Hematopoietic multipotent progenitor cell treated with erythropoietin and hydrocortisone succinate and interleukin-3 and kit ligand, for 17 days (in vitro differentiated cells): ENCODE data around the gene ST3GAL6.

ENCODE experiments used
- DNase-seq: peaks from one replicate; pipeline ENCODE4 v3.0.0-alpha.2; 2015; ENCODE audit warnings: low spot score

Gene ST3GAL6

DNA sequence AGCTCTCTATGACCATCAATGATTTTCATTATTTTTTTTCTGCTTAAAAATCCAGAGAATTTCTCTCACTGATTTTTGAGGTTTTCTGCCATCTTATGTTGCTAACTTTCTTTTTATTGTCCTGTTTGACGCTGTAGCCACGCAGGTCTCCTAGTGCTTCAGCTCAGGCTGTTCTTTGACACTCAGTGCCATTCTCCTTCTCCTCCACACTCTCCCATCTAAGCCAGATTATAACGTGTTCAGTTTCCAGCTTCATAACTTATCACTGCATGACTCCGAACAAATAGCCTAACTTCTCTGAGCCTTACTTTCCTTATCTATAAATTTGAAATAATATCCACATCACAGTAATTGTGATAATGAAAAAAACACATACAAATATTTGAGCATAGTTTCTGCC is 22.8 kb upstream of the ST3GAL6 start:
- DNase-seq: no peak

DNA sequence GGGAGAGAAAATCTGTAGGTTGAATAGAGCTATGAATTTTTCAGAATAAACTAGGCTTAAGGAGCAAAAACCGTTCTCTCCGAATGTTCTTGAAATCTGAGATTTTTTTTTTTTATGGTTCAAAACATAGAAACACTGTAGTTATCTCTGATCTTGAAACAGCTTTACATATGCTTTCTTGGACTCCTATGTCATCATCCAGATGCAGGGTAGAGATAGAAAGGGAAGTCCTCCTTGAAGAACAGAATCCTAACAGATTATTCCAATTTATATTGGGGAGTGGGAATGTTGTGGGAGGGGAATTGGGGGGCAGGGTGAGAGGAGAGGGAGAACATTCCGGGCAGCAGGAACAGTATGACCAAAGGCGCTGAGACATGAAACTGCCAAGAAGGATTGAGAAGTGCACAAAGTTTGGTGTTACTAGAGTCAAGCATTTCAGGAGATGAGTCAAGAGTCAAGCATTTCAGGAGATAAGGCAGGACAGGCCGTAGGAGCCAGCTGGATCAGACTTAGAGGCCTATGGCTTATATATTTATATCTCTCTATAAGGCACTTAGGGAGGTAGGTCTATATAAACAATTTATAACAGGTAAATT is 21.9 kb upstream of the ST3GAL6 start:
- DNase-seq: no peak

DNA sequence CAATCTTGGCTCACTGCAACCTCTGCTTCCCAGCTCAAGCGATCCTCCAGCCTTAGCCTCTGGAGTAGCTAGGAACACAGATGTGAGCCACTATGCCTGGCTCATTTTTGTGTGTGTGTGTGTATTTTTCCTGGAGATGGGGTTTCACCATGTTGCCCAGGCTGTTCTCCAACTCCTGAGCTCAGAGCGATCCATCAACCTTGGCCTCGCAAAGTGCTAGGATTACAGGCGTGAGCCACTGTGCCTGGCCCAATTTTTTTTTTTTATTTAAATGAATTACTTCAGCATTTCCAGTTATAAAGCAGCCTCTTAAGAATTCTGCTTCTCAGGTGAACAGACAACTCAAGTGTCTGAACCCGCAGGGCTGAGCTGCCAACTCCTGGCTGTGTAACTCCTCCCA is 20.1 kb upstream of the ST3GAL6 start:
- DNase-seq: no peak

- no peak for DNase-seq
These were observed 18.9 kb upstream of the ST3GAL6 start for GRCh38 chr3:98744283-98744682.

- no peak for DNase-seq
These were observed 17.4 kb upstream of the ST3GAL6 start for GRCh38 chr3:98745718-98746117.

- no peak for DNase-seq
These were observed 17.0 kb upstream of the ST3GAL6 start for GRCh38 chr3:98746122-98746521.

DNA sequence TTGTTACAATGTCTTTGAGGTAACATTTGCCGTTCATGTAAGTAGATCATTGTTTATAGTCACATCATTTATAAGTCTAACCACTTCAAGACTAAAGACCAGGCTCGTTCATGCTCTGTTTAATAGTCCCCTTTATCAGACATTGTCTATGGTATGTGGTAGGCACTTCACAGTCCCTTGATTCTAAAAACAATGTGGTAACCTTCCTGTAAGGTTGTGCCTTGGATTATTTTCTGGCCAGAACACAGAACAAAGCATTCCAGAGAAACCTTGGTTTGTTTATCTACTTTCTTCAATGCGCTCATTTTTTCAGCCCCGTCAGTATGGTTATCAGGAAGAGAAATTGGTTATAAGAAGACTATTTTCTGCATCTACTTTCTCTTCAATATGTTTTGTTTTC is 16.3 kb upstream of the ST3GAL6 start:
- no peak for DNase-seq

- no peak for DNase-seq
These were observed 12.7 kb upstream of the ST3GAL6 start for GRCh38 chr3:98750276-98750919.

DNA sequence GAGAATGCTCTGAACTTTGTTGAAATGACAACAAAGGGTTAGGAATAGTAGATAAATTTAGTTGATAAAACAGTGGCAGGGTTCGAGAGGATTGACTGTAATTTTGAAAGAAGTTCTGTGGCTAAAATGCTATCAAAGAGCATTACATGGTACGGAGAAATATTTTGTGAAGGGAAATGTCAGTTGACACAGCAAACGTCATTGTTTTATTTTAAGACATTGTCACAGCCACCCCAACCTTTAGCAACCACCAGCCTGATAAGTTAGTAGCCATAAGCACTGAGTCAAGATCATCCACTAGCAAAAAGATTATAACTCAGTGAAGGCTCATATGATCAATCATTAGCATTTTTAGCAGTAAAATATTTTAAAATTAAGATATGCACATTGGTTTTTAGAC is 8.7 kb upstream of the ST3GAL6 start:
- DNase-seq: no peak

DNA sequence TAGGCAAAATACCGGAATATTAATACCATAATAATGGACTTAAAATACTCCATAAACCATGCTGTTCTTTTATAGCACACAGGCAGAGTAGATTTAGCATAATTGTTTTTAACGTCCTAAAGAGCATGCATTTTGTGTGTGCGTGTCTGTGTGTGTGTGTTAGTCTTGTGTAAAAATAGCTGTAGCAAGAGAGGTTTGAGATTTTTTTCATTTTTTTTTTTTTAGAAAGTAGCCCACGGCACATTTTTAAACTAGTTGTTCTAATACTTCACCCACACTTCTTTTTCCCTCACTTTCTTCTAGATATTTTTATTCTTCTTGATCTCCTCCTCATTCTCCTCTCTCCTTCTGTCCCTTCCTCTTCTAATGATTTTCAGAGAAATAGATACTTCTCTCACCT is 7.5 kb upstream of the ST3GAL6 start:
- DNase-seq: no peak

DNA sequence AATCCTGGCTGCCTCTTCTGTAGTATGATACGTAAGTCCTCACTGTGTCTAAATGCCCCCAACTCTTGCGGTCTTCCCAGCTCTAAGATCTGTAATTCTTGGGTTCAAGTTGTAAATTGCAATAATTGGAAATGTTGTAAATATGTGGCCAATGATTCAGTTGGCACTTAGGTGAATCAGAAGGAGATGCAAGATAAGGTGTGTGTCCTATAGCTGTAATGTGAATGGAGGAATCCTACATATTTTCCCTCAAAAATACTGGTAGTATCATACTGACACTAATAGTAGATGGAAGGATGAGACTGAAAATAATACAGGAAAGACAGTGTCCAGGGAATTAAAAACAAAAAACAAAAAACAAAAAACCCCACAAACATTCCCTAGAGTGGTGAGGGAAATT is 3.5 kb upstream of the ST3GAL6 start:
- no peak for DNase-seq

- DNase-seq: no peak
These were observed 1.4 kb upstream of the ST3GAL6 start for GRCh38 chr3:98761643-98762229.

- no peak for DNase-seq
These were observed 779 bp downstream of the ST3GAL6 start for GRCh38 chr3:98763819-98764418.

DNA sequence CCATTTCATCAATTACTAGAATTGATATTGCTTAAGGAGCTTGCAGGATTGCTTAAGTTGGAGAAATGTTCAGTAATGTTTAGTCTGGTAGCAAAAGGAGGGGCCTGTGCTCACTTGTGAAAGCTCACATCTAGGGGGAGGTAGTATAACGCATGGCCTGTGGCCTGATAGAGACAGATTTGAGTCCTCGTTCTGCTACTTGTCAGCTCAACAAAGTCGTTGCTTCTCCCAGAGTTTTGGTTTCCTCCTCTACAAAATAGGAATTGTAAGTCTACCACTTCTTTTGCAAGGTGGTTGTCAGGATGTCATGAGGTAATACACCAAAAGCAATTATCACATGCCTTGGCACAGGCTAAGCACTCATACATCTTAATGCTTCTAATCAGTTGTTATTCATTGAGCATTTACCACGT is 1.3 kb downstream of the ST3GAL6 start:
- no peak for DNase-seq

GRCh38 chr3:98765721-98766120 is 2.6 kb downstream of the ST3GAL6 start:
- no peak for DNase-seq

GRCh38 chr3:98766924-98767323 is 3.8 kb downstream of the ST3GAL6 start:
- DNase-seq: no peak

GRCh38 chr3:98768961-98769360 is 5.8 kb downstream of the ST3GAL6 start:
- no peak for DNase-seq

GRCh38 chr3:98769448-98769847 is 6.3 kb downstream of the ST3GAL6 start:
- DNase-seq: no peak

DNA sequence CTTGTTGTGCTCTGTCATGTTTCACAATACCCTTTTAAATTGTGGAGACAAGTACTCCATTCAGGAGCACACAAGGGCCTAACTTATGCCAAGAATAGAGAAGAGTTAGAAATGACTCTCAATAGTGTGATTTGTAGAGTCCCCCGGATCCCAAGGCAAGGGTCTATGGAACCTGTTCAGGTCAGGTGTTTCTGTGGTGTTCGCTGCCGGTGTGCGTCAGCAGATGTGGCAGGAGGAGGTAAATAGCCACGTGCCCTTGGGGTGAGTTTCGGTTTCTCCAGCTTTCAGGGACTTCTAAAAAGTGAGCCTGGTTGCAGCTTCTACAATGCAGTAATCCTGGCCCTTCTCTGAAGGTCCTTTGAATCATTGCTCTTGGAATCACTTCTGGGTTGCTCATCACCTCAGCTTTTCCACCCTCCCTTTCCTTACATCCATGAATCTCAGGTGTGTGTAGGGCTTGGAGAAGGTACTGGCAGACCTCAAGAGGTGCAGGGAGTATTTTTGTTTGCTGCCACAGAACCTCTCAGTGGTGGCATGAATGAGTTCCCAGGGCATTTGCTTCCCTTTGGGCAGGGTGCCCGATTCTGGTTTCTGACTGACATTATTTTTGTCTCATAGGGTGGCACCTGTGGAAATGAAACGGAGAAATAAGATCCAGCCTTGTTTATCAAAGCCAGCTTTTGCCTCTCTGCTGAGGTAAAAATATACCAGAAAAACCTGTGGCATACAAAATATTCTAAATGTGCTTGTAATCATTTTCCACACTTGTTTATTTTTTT is 7.3 kb downstream of the ST3GAL6 start:
- DNase-seq: no peak

DNA sequence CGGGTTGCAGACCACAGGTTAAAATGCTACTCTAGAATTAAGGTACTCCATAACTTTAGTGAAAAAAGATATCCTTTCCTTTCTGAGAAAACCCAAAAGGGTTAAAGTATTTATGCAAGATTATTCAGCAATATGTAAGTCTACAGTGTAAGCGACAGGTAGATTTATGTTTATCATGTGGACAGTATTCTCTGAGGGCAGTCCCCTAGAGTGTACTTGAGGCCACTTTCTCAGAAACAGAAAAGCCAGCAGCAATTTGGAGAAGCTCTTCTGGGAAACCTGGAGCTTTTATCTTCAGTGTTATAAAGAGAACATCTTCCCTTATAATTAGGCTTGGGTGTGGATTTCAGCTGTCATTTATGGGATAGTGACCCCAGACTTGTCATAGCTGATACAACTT is 8.9 kb downstream of the ST3GAL6 start:
- no peak for DNase-seq

DNA sequence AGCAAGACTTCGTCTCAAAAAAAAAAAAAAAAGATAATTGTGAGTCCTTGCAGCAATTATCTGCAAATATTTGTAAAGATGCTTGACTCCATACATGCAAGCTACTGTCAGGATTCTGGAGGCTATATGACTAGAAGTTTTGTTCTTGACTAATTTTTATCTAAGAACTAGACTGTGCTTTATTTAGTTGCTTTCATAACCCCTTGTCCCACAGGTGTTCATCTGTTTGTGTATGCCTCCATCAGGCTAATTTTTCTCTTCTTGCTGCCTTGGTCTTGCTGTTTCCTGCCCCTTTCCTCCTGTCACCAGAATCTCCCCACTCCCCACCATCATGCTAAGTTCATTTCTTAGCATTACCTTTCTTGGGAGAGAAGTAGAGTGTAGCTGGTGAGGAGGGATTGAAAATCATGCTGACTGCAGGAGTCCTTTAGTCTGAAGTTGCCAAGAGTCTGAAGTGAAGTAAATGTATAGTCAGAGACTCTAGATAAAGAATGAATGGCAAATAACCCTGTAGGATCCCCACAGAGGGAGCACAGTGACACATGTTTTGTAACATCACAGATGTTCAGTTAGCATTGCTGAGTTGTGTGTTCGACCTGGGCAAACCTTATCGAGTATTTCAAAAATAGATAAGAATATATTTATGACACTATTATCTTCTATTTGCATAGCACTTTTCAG is 12.5 kb downstream of the ST3GAL6 start:
- no peak for DNase-seq

DNA sequence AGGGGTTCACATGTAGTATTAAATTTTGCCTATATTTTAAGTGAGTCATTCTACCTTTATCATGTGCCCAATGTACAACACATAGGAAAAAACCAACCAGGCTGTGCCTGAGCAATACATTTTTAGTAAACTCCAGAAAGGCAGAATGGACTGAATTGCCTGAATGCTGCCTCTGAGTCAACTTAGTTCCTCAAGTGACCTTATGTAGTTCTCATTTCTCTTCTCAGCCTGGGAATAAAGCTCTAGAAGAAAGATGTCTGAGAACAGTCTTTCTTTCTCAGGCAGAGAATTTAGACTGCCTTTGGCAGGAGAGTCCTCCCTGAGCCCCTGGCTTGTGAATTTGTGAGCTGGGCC is 13.0 kb downstream of the ST3GAL6 start:
- DNase-seq: no peak
